ENCODE measurements around the gene APOL4.
"Not testable (repeated sequence)": the region's sequence is repeated elsewhere in the genome, so short reads cannot be mapped to it uniquely, and the experiment has no call there.

APOL4 gene, protein sequence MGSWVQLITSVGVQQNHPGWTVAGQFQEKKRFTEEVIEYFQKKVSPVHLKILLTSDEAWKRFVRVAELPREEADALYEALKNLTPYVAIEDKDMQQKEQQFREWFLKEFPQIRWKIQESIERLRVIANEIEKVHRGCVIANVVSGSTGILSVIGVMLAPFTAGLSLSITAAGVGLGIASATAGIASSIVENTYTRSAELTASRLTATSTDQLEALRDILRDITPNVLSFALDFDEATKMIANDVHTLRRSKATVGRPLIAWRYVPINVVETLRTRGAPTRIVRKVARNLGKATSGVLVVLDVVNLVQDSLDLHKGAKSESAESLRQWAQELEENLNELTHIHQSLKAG

DNA sequence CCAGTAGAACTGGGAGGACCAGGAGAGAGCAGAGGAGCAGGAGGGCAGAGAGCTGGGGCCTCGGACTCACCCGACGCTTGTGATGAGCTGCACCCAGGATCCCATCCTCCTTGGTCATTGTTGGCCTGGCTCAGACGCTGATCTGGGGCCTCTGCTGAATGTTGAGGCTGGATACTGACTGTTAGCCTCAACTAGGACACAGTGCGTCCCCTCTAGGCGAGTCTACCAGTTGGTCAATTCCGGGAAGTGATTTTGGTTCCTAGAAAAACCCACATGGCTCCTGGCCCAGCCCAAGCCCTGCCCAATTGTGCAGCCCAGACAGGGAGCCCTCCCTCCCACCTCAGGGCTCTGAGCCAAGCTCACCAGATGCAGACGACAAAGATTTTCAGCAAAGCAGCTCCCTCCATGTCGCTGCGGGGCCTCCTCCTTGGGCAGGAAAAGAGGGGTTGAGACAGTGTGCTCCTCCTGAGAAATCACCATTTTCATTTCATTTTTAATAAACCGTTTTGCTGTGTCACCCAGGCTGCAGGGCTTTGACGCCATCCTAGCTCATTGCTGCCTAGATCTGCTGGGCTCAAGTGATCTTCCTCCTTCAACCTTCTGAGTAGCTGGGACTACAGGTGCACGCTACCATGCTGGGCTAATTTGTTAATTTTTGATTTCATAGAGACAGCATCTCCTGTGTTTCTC lies at the start of gene APOL4:
TSS of gene APOL4 (minus strand) at position 180 of the 690 bp plus-strand sequence. CDS start at position 105, 75 bp downstream.
- H3K27me3 Mint-ChIP-seq, result peaks cover 5% of the 10 kb centered on the region
- no peaks in the 10 kb centered on the region for H3K36me3 Mint-ChIP-seq (ENCODE audit: low read depth)
- no peak within 1 kb of the TSS for H3K4me3 Mint-ChIP-seq
- peaks cover 20% of the 10 kb centered on the region for H3K4me1 Mint-ChIP-seq
- DNase-seq (no peak), ATAC-seq (no peak)
- H3K9me3 Mint-ChIP-seq, result no peaks in the 10 kb centered on the region
- no peak within 1 kb of the TSS for H3K27ac Mint-ChIP-seq

DNA sequence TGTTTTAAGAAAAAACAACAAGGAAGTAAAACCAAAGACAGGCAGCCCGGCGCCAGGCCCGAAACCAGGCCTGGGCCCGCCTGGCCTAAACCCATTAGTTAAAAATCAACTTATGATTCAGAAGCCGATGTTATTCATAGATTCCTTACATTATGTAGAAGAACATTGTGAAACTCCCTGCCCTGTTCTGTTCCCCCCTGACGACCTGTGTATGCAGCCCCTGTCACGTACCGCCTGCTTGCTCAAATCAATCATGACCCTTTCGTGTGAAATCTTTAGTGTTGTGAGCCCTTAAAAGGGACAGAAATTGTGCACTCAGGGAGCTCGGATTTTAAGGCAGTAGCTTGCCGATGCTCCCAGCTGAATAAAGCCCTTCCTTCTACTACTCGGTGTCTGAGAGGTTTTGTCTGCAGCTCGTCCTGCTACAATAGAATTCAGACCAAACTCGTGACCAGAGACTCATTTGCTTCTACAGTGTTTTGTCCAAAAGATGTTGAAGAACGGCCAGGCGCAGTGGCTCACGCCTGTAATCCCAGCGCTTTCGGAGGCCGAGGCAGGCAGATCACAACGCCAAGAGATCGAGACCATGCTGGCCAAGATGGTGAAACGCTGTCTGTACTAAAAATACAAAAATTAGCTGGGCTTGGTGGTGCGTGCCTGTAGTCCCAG lies 48.8 kb upstream of the APOL4 start:
- ATAC-seq; H3K9me3 Mint-ChIP-seq; DNase-seq; H3K27me3 Mint-ChIP-seq; H3K36me3 Mint-ChIP-seq (ENCODE audit: low read depth); H3K4me3 Mint-ChIP-seq: not testable (repeated sequence)
- Mint-ChIP-seq H3K27ac (peak overlapping the region; percentile 15), H3K4me1 (peaks cover 36% of the 10 kb centered on the region)

DNA sequence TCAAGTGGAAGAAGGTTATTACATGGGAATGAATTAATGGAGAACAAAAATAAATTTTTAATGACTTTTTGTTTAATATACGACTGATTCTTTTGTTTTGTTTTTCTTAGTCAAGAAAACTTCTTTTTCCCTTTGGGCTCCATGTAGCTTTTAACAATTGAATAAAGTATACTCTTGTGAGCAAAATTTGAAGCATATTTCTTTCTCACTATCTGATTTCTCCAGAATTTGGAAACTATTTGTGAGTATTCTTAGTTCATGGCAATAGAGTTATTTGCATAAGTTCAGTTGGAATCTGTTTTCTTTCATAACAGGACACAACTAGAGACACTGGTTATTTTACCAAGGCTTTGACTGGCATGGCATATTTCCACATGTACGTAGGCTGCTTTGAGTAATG lies 47.6 kb upstream of the APOL4 start:
- no peak for ATAC-seq
- Mint-ChIP-seq H3K4me3 (no peak overlapping the region), H3K36me3 (ENCODE audit: low read depth) (peaks cover 5% of the 10 kb centered on the region), H3K27ac (no peak overlapping the region), H3K4me1 (peaks cover 25% of the 10 kb centered on the region), H3K9me3 (no peaks in the 10 kb centered on the region), H3K27me3 (no peaks in the 10 kb centered on the region)
- no peak for DNase-seq

DNA sequence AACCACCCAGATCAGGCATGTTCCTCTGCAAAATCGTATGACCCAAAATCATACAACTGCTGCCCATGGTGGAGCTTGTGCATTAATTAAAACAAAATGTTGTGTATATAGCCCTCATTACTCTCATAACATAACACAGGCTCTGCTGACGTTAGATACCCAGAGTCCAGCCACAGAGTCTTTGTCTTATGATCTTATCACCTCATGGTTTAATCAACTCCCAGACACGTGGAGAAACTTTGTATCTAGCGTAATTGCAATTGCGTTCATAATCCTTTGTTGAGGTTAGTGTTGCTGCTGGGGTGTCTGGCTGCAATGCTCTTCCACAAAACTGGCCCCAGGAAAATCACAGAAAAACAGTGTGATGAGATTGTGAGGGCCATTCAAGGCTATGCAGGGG lies 46.3 kb upstream of the APOL4 start:
- DNase-seq (no peak), ATAC-seq (no peak)
- Mint-ChIP-seq H3K27ac (no peak overlapping the region), H3K36me3 (ENCODE audit: low read depth) (peaks cover 4% of the 10 kb centered on the region), H3K27me3 (no peaks in the 10 kb centered on the region), H3K4me3 (no peak overlapping the region), H3K4me1 (peaks cover 13% of the 10 kb centered on the region), H3K9me3 (no peaks in the 10 kb centered on the region)

DNA sequence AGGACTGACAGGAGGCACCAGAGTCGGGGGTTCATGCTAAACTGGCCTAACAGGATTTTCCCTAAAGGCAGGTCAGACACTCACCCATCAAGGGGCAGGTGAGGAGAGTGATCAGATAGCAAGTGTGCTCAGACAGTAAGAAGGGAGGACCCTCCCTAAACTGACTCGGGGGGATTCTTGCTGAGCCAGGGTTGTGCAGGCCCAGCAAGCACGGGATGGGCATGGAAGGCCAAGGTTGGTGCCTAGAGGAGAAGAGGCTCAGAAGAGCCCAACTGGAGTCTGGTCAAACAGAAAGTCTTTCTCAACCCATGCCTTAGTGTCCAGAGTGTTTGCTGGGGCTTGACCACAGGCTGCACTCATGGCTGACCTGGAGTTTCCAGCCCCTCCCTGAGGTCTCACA lies 45.1 kb upstream of the APOL4 start:
- DNase-seq (no peak), ATAC-seq (no peak)
- no peaks in the 10 kb centered on the region for H3K9me3 Mint-ChIP-seq
- peaks cover 3% of the 10 kb centered on the region for H3K4me1 Mint-ChIP-seq
- peaks cover 4% of the 10 kb centered on the region for H3K36me3 Mint-ChIP-seq (ENCODE audit: low read depth)
- H3K4me3 Mint-ChIP-seq, result no peak overlapping the region
- no peaks in the 10 kb centered on the region for H3K27me3 Mint-ChIP-seq
- no peak overlapping the region for H3K27ac Mint-ChIP-seq

DNA sequence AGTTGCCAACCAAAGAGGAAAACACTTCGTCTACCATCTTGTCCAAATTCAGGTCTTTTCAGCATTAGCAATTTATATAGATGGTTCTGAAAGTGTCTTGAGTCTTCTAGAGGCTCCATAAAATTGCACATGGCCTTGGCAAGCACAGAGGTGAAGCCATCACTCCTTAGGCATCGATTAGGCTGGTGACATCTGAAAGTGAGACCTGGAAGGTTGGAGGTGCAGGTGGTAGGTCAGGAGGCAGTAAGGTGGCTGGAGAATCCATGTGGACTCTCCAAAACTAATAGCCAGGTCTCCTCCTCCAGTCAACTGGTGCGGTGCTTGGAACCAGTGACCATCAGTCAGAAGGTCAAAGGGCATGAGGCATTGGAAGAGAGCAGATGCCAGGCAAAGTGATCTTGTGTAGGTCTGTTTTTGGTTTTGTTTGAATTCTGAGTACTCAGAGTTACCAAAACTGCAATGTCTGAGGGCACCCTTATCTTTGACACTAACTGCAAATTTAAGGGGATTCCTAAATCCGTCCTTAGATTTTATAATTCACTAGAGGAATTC lies 44.3 kb upstream of the APOL4 start:
- no peak for ATAC-seq
- H3K27me3 Mint-ChIP-seq, result no peaks in the 10 kb centered on the region
- H3K9me3 Mint-ChIP-seq, result no peaks in the 10 kb centered on the region
- no peaks in the 10 kb centered on the region for H3K4me1 Mint-ChIP-seq
- no peak overlapping the region for H3K27ac Mint-ChIP-seq
- peaks cover 4% of the 10 kb centered on the region for H3K36me3 Mint-ChIP-seq (ENCODE audit: low read depth)
- no peak for DNase-seq
- H3K4me3 Mint-ChIP-seq, result no peak overlapping the region

DNA sequence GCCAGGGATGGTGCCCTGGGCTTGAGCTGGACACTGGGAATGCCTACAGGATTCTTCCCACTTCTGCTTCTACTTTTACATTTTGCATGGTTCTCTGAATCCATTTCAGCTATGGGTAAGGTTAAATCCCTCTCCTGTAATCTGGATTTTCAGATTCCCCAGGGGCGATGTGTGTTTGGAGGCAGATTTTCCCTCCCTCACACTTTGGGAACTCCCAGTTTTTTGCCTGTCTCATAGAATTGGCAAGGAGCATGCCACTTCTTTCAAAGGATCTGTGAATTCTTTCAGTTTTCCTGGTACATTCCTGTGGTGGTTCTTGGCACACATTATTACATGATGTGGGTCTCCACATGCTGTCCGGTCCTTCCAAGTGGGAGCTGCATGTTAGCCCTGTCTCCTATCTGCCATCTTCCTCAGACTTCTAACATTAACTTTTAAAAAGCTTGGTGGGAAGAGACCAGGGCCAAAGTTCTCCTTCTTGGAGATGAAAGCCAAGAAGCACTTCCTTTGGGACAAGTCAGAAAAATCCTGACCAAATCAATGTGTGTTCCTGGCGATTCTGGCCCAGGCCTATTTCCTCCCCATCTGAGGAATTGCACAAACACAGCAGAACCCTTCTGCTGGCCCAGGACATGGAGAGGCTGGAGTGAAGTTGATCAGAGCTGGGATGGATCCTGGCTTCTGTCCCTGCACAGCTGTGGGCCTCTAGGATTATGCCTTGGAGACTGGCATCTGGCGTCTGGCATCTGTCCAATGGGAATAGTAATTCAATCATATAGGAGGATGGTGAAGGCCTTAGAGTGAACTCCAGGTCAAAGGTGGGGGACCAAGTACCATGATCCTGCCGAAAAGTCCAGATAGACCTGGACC lies 43.1 kb upstream of the APOL4 start:
- ATAC-seq (no peak), DNase-seq (no peak)
- Mint-ChIP-seq H3K9me3 (no peaks in the 10 kb centered on the region), H3K36me3 (ENCODE audit: low read depth) (peaks cover 4% of the 10 kb centered on the region), H3K4me1 (peaks cover 7% of the 10 kb centered on the region), H3K4me3 (no peak overlapping the region), H3K27me3 (no peaks in the 10 kb centered on the region), H3K27ac (no peak overlapping the region)

DNA sequence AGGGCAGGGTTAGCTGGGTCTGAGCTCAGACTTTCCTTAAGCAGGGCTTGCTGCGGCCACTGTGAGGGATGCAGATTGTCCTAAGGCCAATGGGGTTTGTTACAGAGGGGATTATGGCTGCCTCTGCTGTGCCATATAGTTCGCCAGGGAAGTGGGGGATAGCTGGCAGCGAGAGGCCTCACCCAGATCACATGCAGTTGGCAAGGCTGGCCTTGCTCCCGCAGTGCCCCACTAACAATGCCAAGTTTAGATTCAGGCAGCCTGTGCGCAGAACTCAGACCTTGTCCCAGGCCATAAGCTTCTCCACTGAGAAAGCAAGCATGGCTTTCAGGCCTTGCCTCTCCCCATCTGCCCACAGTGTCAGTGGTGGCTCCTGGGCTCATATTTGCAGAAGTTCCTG lies 42.4 kb upstream of the APOL4 start:
- Mint-ChIP-seq H3K9me3 (no peaks in the 10 kb centered on the region), H3K4me1 (peaks cover 11% of the 10 kb centered on the region), H3K27me3 (no peaks in the 10 kb centered on the region), H3K4me3 (no peak overlapping the region), H3K36me3 (ENCODE audit: low read depth) (peaks cover 5% of the 10 kb centered on the region), H3K27ac (no peak overlapping the region)
- ATAC-seq (no peak), DNase-seq (no peak)

DNA sequence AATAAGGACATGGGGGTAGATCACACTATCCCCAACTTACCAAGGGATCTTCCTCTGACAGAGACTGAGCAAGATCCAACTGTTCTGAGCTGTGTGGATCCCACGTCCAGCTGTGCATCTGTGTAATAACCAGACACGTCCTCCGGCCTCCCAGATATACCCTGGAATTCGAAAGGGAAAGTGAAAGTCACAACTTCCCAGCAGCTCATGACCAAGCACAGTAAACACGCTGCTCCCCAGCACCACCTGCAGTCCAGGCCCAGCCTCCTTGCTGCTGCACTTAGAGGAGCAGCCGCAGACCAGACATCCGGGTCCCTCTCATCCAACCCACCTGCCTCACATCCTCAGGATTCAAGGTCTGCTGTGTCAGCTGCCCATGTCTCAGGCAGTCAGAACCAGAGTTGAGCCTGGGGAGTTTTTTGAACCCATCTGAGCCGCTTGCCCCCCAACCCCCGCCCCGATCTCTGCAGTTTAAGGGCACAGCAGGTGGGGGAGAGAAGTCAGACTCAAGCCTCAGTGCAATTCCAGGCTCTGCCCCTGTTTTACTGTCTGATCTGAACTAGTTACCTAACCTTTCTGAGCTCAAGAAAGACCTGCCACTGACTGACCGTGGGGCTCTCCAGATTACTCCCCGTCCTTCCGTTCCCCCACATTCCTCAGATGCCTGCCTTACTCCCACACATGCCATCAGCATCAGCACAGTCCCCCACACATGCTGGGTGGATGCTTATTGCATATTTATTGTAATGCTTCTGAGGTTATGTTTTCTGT lies 38.0 kb upstream of the APOL4 start, which contains the start of gene APOL2:
TSS of gene APOL2 (minus strand) at position 127 of the 771 bp plus-strand sequence. CDS start 6,365 bp downstream, outside the sequence.
- H3K4me3 Mint-ChIP-seq, result peak within 1 kb of the TSS; percentile 98
- no peaks in the 10 kb centered on the region for H3K27me3 Mint-ChIP-seq
- peak; percentile 82 for DNase-seq
- ATAC-seq, result peak; percentile 98
- H3K27ac Mint-ChIP-seq, result peak within 1 kb of the TSS; percentile 99
- peaks cover 31% of the 10 kb centered on the region for H3K36me3 Mint-ChIP-seq (ENCODE audit: low read depth)
- H3K4me1 Mint-ChIP-seq, result peaks cover 49% of the 10 kb centered on the region
- no peaks in the 10 kb centered on the region for H3K9me3 Mint-ChIP-seq

DNA sequence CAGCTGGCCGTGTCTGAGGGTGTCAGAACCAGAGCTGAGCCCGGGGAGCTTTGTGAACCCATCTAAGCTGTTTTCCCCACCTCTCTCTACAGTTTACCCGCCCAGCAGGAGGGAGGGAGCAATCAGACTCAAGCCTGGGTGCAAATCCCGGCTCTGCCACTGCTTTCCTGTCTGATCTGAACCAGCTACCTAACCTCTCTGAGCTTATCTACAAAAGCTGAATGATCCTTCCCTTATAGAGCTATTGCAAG lies 37.5 kb upstream of the APOL4 start:
- Mint-ChIP-seq H3K4me3 (peak overlapping the region; percentile 98), H3K9me3 (no peaks in the 10 kb centered on the region), H3K4me1 (peaks cover 53% of the 10 kb centered on the region), H3K27ac (peak overlapping the region; percentile 99), H3K27me3 (no peaks in the 10 kb centered on the region), H3K36me3 (ENCODE audit: low read depth) (peaks cover 31% of the 10 kb centered on the region)
- DNase-seq (peak; percentile 16), ATAC-seq (no peak)

DNA sequence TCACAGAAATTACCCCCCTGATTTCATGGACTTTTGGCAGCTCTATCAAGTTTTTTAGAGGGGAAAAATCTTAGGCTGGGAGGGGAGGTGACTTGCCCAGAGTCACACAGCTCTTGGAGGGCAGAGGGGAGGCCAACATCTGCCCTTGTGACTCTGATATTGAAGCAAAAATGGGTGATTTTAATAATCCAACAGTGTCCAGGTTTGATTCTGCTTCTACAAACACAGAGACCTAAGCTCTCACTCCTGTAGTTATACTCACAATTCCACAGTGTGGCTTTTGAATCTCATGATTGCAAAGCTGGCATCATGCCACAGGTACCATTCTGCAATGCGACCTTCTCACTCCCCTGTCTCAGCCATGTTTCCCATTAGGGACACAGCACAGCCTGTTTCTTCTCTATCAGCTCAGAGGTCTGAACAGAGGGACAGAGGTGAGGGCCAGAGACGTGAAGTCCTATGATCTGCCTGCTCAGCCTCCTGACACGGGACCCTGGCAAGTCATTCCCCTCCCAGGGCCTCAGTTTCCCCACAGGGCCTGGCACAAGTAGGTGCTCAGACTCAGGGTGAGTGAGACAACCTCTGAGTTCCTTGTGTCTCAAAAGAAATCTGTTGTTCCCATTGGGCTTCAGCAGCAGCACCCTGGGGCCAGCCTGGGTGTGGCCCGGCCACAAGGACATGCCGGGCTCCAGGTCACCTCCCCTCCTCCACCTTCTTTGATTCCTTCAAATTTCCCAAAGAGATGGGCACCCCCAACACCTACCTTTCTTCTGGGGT lies 37.0 kb upstream of the APOL4 start:
- peaks cover 53% of the 10 kb centered on the region for H3K4me1 Mint-ChIP-seq
- no peaks in the 10 kb centered on the region for H3K9me3 Mint-ChIP-seq
- H3K4me3 Mint-ChIP-seq, result peak overlapping the region; percentile 98
- no peak for DNase-seq
- H3K36me3 Mint-ChIP-seq (ENCODE audit: low read depth), result peaks cover 31% of the 10 kb centered on the region
- H3K27ac Mint-ChIP-seq, result peak overlapping the region; percentile 99
- peak; percentile 18 for ATAC-seq
- H3K27me3 Mint-ChIP-seq, result no peaks in the 10 kb centered on the region

DNA sequence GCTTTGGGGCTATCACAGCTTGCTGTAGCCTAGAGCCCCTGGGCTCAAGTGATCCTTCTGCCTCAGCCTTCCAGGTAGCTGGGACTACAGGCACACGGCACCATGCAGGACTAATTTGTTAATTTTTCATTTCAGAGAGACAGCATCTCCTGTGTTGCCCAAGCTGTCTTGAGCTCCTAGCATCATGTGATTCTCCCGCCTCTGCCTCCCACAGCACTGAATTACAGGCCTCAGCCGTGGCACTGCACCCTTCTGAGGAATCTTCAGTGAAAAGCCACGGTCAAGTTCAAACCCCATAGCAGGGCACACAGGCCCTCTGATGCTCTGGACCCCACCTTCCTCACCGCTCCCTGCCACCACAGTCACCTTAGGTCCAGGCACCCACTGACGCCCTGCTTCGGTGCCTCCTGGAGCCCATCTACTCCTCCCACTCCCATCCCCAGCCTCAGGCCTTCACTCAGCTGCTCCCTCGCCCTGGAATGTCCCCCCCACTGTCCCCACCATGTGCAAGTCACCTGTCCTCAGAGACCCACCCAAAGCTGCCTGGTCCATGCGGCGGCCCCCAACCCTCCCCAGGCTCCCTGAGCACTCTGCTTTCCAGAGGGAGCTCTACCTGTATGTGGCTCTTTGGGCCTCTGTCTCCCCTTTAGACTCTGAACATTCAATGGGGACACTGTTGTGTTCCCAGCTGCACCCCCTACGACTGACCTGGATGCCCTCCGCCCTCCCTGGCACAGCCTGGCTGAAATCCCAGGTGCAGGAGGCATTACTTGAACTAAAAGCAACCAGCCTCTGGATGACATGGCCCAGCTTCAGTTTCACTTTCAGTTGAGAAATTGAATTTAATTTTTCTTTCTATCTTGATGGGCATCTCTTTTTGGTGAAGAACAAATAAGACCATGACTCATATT lies 36.1 kb upstream of the APOL4 start:
- Mint-ChIP-seq H3K4me1 (peaks cover 53% of the 10 kb centered on the region), H3K9me3 (no peaks in the 10 kb centered on the region), H3K4me3 (peak overlapping the region; percentile 98), H3K27ac (peak overlapping the region; percentile 99), H3K36me3 (ENCODE audit: low read depth) (peaks cover 31% of the 10 kb centered on the region), H3K27me3 (no peaks in the 10 kb centered on the region)
- DNase-seq (peak; percentile 22), ATAC-seq (peak; percentile 11)

All from activated naive CD8-positive, alpha-beta T cell treated with anti-CD3 and anti-CD28 coated beads, Interleukin-2, amount 50 U/mL, for 24 hours (primary cell).